HG02678 (cell line): ENCODE results near the gene CHID1.

Source experiments
- ATAC-seq: cut with Tn5 transposase; IDR thresholded peaks from one replicate; pipeline ENCODE4 v1.9.1; 2021; ENCODE audit warnings: mild to moderate bottlenecking, moderate library complexity; ENCODE audit not compliant: unreplicated experiment

The CHID1 gene

DNA sequence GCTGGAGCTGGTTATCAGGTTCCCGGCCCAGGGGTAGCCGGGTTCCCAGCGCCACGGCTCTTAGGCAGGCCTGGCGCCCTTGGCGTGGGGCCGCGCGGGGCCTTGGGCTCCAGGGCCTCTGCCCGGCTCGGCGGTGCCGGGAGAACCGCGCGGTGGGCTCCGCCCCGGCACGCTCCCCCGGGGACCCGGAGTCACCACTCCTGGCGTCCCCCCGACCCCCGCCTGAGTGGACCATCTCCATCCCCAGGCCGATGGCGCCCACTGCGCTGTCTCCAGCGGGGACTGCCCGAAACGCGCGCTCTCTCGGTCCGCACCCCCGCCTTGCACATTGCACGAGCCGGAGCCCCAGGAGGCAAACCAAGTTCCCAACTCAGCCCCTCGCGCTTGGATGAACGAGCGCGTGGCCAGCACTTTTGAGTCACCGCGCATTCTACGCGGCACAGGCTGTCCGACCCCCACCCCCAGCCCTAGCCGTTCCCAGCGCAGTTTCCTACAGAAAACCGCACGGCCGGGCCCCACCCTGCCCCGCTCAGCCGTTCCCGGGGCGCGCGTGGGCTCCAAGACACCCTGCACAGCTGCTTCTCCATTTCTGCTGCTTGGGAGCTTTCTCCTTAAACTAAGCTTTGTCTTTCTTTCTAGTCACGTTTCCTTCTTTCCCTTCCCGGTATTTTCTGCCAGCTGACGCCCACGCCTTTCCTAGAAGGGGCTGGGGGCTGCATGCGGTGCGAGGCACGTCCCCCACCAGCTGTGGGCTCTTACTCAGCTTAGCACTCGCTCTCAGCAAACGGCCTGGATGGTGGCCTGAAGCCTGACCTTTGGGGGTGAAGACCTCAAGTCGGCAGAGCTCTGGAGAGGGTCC is 650 bp upstream of the CHID1 start:
- peak; percentile 32 for ATAC-seq

DNA sequence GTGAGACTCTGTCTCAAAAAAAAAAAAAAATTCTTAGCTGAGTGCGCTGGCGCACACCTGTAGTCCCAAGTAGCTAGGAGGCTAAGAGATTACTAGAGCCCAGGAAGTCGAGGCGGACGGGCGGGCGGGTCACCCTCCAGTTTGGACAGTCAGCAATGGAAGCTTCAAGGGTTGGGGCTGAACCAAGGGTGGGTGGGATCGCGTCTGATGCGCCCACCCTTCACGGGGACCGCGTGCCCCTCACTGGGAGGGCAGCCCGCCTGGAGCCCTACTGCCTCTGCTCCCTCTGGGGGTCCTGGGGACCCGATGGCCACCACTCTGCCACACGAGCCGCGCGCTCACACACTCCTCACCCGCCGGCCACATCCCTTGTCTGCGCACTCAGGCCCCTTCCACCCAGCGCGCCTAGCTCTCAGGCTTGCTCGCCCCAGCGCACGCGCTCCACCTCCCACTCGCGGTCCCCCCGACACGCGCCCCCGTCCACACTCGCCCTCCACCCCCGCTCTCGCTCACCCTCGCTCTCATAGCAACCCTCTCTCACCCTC is 494 bp downstream of the CHID1 start:
- peak; percentile 4 for ATAC-seq

DNA sequence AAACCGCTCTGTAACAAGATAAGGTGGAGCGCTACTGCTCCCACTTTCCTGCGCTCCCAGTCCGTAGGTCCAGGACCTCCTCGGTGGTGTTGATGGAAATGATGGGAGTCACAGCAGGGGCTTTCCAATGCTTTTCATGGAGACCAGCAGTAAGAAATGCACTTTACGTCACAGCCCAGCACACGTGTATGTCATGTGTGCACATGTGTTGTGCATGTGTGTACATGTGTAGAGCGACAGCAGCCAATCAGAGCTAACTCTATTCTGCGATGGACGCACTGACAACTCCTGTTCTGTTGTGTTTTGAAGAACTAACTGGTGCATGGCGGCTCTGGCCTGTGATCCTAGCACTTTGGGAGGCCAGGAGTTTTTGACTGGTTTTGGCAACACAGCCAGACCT is 1.2 kb downstream of the CHID1 start:
- ATAC-seq: no peak

DNA sequence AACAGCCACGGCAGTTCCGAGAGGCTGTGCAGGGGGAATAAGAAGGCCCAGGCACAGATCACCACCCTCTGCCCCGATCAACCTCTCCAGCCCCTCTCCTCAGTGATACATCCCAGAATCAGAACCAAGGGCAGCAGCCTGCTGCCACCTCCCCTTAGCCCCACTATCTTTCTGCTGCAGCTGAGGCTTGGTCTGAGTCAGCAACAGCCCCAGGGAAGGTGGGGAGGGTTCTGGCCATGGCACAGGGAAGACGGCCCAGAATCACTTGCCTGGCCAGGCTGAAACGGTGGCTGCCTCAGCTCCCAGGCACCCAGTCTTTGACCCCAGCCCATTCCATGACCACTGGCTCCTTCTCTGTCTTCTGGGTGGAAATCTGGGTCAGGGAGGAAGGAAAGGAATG is 2.3 kb downstream of the CHID1 start:
- no peak for ATAC-seq

DNA sequence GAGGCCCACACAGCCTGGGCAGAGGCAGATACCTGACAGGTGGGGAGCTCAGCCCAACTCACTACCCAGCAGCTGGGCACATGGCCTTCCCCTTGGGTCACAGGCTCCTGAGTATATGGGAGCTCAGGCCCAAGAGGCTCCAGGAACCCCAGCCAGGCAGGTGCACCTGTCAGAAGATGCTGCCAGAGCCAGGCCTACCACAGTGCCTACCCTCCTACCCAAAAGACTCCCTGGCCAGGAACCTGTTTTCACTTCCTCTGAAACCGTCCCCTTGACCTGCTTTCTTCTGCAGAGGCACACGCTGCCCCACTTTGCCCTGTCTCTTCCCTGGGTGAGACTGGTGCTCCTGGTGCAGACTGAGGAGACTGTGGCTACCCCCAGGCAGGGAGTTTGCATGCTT is 2.9 kb downstream of the CHID1 start:
- no peak for ATAC-seq

DNA sequence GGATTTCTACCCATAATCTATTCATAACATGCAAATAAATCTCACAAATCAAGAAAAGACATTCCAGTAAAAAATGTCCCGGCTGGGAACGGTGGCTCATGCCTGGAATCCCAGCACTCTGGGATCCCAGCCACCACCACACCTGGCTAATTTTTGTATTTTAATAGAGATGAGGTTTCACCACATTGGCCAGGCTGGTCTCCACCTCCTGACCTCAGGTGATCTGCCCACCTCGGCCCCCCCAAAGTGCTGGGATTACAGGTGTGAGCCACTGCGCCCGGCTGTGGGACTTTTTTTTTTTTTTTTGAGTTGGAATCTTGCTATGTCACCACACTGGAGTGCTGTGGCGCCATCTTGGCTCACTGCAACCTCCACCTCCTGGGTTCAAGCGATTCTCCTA is 4.7 kb downstream of the CHID1 start:
- no peak for ATAC-seq

DNA sequence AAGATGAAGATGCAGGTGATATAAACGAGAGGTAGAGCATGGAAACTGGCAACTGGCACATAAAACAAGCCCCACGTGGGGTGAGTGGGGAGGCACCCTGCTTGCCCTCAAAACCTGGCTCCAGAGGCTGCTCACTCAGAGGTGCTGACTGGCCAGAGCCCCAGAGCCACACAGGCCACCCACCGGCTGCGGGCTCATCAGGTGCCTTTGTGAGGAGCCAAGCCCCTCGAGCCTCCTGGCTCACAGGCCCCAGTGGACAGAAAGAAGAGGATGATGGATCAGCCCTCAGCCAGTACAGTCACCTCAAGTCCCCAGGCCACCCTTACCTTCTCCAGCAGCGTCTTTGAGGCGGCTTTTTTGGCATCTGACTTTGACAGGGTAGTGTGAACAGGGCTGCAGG is 6.2 kb downstream of the CHID1 start:
- ATAC-seq: no peak

DNA sequence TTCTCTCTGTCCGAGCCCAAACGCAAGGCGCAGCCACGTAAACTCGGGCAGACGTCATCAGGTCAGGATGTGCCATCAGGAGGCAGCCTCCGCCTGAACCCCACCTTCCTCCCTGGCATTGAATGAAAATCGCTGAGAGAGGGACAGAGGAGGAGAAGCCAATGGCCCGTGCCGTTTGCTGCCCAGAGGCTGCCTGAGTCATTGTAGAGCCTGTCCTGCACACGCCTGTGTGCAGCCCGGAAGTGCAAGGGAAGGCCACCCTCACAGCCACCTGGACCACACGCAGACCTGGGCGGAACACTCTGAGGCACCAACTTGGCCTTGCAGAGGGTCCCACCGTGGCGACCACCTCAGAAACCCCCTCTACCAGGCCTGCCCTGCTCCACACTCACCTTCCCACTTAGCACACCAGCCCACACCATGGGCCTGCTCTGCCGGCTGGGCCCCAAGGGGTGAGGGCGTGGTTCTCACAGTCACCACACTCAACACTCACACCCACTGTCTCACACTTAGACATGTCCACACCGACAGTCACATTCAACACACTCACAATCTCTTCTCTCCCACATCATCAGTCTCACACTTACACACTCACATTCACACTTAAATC is 9.1 kb downstream of the CHID1 start:
- no peak for ATAC-seq

DNA sequence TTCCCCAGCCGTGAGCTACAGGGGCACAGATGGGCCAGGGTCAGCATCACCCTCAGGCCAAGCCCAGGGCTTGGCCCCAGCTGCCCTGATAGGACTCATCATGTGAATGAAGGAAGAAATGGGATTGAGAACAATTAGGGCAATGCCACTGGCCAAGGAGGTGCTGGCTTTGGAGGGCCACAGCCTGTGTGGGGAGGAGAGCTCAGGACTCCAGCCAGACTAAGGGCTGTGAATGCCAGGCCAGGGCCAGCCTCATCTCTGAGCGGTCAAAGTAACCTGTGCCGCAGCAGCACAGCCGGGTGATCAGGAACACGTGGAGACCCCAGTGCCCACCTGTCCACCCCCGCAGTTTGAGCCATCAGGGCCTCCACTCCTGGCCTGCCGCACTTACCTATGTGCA is 10.1 kb downstream of the CHID1 start:
- ATAC-seq: no peak

DNA sequence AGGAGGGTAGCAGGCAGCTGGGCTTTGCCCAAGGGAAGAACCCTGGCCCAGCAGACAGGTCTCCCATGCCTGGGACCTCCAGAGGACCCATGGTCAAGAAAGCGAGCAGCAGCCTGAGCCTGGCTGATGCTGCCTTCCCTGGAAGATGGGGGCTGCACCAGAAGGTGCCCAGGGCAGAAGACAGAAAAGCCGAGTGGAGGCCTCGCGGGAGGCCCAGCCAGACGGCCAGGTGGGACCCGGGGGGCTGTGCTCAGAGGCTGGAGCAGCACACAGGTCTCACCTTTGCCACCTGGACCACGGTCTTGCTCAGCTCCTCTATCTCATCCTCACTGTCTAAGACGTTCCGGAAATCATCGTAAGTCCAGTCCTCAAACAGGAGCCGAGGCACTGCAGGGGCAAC is 10.9 kb downstream of the CHID1 start:
- no peak for ATAC-seq

DNA sequence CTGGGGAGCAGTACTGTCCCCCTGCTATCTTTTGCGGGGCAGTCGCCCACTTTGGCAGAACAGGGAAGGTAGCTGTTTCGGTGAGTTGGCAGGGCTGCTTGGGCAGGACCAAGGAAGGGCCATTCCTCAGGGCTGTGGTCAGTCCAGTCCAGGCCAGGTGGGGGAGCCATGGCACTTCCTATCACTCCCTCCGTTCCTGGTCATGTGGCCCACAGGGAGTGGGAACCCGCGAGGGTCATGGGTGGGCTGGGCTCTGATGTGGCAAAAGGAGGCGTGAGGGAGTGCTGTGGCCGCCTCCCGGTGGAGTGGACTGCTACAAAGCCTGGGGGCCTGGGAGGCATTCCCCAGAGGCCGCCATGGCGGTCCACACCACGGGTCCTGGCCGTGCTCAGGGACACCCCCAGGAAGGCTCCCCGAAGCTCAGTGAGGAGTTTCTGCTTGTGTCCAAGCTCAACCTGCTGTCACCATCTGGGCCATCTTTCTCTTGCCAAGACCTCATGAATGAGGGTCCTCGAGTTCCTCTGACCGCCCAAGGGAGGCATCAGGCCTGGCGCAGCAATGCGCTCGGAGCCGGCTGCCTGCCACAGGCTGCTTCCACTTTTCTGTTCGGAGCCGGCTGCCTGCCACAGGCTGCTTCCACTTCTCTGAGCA is 11.9 kb downstream of the CHID1 start:
- ATAC-seq: no peak

DNA sequence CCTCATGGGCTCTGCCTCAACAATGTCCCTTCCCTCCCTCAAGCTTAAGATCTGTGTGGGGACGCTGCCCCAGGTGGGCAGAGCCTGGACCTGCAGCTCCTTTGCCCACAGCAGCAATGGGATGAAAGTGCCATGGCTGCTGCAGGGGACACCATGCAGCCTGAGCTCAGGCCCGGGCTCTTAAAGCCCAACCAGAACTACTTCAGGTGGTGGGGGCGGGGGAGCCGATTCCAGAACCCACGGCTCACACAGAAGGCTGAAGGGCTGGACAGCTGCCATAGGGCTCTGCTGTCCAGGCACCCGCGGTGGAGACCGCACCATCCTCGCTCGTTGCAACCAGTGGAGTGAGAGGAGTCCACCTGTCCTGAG is 12.5 kb downstream of the CHID1 start:
- no peak for ATAC-seq

DNA sequence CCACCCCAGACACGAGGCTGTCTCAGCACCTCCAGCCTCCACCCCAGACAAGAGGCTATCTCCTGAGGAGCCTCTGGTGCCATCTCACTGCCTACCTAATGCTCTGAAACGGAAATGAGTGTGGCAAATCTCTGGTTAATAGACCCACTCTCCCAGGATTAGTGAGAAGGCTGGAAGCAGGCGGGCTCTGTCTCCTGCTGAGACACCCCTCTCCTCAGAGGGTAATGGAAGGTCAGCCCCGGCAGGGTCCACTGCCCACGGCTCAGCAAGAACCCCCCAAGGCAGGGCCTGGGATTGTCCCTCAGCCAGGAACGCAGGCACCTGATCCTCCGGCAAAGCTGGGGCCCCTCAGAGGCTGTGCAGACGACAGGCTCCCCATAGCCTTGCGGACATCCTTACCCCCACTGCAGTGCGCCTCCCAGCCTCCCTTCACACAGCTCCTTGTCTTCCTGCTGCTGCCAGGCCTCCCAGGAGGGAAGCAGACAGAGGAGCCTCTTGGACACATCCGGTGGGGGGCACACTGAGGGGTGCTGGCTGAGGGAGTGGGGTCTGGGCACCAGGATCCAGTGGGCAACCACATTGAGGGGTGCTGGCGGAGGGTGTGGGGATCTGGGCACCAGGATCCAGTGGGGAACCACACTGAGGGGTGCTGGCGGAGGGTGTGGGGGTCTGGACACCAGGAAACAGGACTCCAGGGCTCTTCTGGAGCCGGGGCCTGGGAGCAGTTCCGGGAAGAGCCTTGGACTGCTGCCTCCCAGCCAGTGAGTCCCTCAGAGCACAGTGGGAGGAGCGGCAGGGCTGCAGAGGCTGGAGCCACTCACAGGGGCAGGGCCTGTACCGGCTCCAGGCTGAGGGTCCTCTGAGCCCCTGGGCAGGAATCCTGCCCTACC is 13.1 kb downstream of the CHID1 start:
- no peak for ATAC-seq

DNA sequence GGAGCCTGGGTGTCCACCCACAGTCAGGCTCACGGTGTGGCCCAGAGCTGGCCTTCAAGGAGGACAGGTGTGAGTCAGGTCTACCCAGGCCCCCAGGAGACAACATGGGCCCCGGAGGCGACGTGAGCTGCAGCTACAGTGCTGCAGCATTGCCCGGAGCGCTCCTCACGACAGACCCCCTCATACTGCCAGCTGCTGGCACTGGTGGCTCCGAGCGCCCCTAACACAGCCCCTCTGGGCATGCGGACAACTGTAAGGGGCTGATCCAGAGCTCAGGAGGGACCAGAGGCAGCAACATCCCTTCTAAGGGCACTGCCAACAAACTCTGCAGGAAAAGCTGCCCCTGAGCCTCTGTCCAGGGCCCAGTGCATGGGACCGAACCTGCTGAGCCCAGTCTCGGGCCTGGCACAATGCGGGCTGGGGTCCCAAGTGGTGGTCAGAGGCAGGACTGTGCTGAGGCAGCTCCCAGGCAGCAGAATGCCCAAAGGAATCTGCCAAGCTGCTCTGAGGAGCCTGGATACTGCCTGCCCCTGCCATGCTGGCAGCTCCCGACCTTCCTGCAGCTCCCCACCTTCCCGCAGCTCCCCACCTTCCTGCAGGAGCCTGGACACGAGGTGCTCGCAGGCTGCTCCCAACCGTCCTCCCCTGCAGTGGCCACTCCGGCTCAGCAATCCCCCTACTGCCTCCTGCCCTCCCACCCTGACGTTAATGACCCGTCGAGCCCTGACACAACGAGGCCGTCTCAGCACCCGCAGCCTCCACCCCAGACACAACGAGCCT is 15.1 kb downstream of the CHID1 start:
- ATAC-seq: no peak

DNA sequence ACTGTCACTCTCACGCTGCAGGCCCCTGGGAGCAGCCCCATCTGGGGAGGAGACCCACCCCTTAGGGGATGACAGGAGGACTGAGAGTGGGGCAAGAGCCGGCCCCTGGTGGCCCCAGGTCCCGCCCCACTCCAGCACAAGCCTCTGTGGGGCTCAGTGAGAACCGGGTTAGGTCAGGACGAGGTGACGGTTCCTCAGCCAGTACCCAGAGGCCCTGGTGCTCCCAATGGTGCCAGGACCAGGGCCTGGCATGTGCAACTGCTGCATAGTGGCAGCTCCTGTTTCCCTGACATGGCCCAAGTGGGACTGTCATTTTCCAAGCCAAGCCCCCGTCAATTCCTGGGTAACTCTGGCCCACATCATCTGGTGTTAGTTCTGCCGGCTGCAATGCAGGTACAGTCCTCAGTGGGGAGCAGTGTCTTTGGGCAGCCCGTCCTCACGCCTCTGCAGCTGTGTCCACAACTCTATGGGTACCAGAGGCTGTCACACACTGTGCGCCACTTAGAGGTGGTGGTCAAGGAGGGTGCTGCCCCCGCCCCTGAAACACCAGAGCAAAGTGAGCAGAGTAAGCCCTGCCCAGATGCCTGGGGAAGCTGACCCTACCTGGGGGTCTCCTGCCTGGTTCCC is 15.9 kb downstream of the CHID1 start:
- no peak for ATAC-seq

DNA sequence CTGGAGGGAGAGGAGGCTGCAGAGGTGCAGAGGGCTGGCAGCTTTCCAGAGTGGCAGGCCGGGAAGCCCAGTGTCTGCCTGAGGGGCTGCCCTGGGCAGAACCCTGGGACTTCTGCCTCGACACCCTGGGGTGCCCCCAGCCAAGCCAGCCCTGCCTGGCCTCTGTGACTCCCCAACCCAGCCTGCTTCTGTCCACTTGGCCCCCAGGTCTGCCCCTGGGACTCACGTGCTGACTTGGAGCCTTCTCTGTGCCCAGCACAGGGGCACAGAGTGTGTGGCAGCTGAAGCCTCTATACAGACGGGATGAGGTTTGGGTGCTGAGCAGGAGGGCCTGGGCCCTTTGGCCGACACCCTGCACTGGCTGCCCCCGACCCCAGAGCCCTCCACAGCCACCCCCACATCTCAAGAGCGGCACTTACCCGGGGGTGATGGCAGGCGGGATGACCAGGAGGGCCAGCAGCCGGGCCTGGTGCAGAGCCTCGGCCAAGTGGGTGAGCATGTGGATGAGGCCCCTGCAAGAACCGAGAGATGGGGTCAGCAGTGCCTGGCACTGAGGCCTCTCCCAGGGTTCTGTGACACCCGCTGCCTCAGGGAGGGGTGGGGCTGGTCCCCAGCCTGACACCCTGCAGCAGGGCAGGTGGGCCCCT is 17.5 kb downstream of the CHID1 start:
- no peak for ATAC-seq

DNA sequence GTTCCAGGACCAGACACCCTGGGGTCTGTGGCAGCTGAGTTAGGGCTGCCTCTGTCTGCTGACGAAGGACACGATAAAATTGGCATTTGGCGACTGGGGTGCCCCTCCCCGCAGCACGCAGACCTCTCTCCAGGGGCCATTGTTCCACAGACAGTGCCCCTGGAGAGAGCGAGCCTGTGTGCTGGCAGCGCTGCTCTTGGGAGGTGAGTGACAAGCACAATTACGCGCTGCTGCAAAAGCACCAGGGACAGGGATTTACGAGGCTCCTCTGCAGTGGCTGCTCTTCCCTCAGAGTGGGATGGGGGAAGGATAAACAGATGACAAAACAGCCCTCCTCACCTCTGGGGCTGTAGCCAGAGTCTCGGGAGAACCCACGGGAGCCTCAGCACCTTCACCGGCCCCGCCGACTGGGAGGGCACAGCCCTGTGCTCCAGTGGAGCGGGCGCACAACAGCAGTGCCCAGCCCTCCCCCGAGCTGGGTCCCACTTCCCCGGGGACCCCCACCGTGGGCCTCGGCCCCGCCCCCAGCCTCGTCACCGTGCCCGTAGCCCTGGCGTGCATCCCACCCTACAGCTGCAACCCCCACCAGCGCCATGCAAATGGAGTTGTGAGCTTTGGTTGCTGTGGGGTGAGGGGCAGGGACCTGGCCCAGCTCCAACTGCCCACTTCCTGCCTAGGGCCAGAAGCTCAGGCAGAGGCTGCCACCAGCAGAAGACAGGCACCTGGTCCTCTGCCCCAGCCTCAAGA is 19.6 kb downstream of the CHID1 start:
- no peak for ATAC-seq

DNA sequence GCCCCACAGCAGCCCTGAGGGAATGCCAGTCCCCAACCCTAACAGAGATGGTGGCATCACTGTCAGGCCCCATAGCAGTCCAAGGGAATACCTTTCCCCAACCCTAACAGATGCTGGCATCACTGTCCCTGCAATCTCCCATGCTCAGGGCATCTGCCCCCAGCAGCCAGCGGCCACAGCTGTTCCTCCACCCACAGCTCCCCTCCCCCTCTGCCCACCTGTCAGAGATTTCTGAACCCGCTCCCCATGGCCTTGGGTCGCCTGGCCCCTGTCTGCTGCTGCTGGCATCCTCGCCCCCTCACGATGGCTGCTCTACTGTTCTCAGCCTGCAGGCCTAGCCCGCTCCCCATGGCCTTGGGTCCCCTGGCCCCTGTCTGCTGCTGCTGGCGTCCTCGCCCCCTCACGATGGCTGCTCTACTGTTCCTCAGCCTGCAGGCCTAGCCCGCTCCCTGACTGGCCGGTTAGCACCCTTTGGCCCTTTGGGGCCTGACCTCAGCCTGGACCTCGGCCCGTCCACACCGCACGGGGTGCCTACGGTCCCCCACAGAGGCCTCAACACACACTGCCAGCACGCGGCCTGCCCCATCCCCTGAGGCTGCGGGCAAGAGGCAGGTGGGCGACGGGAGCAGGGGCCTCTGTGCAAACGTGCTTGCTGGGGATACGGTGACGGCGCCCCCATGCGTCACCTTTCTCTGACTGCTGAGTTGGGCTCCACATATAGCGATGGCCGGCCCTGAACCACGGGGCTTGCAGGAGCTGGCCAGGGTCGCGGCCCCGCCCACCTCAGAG is 20.7 kb downstream of the CHID1 start:
- no peak for ATAC-seq
